ENCODE data around the gene HDAC10.

The HDAC10 gene

GRCh38 chr22:50227579-50228215 lies 23.4 kb downstream of the HDAC10 start:
- Histone ChIP-seq H3K4me1 (ENCODE audit: low read length) (no peaks in the 10 kb centered on the region), H3K27me3 (ENCODE audit: low read depth, low read length) (no peaks in the 10 kb centered on the region), H3K36me3 (replicated peaks; ENCODE audit: low read depth, low read length) (peaks cover 2% of the 10 kb centered on the region), H3K4me2 (ENCODE audit: low read length) (no peak overlapping the region), H3K9ac (ENCODE audit: low read length) (no peak overlapping the region), H3K4me3 (ENCODE audit: low read length) (no peak overlapping the region), H3K27ac (ENCODE audit: low read length) (no peak overlapping the region), H4K20me1 (ENCODE audit: insufficient read depth, low read length) (no peaks in the 10 kb centered on the region), H3K79me2 (ENCODE audit: low read length) (no peaks in the 10 kb centered on the region), H3K9me3 (ENCODE audit: insufficient read depth, low read length) (no peaks in the 10 kb centered on the region), H2AFZ (ENCODE audit: low read depth, low read length) (no peak overlapping the region)
- TF ChIP-seq, protein P1, sequence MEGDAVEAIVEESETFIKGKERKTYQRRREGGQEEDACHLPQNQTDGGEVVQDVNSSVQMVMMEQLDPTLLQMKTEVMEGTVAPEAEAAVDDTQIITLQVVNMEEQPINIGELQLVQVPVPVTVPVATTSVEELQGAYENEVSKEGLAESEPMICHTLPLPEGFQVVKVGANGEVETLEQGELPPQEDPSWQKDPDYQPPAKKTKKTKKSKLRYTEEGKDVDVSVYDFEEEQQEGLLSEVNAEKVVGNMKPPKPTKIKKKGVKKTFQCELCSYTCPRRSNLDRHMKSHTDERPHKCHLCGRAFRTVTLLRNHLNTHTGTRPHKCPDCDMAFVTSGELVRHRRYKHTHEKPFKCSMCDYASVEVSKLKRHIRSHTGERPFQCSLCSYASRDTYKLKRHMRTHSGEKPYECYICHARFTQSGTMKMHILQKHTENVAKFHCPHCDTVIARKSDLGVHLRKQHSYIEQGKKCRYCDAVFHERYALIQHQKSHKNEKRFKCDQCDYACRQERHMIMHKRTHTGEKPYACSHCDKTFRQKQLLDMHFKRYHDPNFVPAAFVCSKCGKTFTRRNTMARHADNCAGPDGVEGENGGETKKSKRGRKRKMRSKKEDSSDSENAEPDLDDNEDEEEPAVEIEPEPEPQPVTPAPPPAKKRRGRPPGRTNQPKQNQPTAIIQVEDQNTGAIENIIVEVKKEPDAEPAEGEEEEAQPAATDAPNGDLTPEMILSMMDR (IDR thresholded peaks at IDR 0.05; ENCODE audit: low read depth, low read length), result no peak
- TF ChIP-seq EZH2phosphoT487 (IDR thresholded peaks at IDR 0.05; ENCODE audit: low read depth), result no peak

DNA sequence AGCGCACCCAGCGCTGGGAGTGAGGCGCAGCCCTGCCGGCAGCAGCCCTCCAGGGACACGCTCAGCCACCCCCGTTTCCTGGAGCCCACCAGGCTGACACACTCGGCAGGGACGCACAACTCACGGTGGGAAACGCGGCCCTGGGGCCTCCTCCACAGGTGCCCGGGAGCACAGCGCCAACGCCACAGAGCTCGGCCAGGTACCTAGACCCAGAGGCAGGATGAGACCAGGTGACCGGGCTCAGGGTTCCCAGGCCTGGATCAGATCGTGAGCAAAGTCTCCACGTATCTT lies 24.2 kb downstream of the HDAC10 start:
- Histone ChIP-seq H3K4me2 (ENCODE audit: low read length) (no peak overlapping the region), H3K27me3 (ENCODE audit: low read depth, low read length) (no peaks in the 10 kb centered on the region), H4K20me1 (ENCODE audit: insufficient read depth, low read length) (no peaks in the 10 kb centered on the region), H3K79me2 (ENCODE audit: low read length) (no peaks in the 10 kb centered on the region), H3K4me3 (ENCODE audit: low read length) (no peak overlapping the region), H2AFZ (ENCODE audit: low read depth, low read length) (no peak overlapping the region), H3K9ac (ENCODE audit: low read length) (no peak overlapping the region), H3K9me3 (ENCODE audit: insufficient read depth, low read length) (no peaks in the 10 kb centered on the region), H3K27ac (ENCODE audit: low read length) (no peak overlapping the region), H3K4me1 (ENCODE audit: low read length) (no peaks in the 10 kb centered on the region), H3K36me3 (replicated peaks; ENCODE audit: low read depth, low read length) (peaks cover 2% of the 10 kb centered on the region)
- TF ChIP-seq EZH2phosphoT487 (IDR thresholded peaks at IDR 0.05; ENCODE audit: low read depth), result no peak
- TF ChIP-seq, protein P1 (IDR thresholded peaks at IDR 0.05; ENCODE audit: low read depth, low read length), result no peak

GRCh38 chr22:50226063-50226874 lies 24.8 kb downstream of the HDAC10 start:
- Histone ChIP-seq H3K9ac (ENCODE audit: low read length) (no peak overlapping the region), H2AFZ (ENCODE audit: low read depth, low read length) (no peak overlapping the region), H4K20me1 (ENCODE audit: insufficient read depth, low read length) (no peaks in the 10 kb centered on the region), H3K36me3 (replicated peaks; ENCODE audit: low read depth, low read length) (peaks cover 2% of the 10 kb centered on the region), H3K27me3 (ENCODE audit: low read depth, low read length) (no peaks in the 10 kb centered on the region), H3K4me3 (ENCODE audit: low read length) (no peak overlapping the region), H3K4me1 (ENCODE audit: low read length) (no peaks in the 10 kb centered on the region), H3K27ac (ENCODE audit: low read length) (no peak overlapping the region), H3K9me3 (ENCODE audit: insufficient read depth, low read length) (no peaks in the 10 kb centered on the region), H3K79me2 (ENCODE audit: low read length) (no peaks in the 10 kb centered on the region), H3K4me2 (ENCODE audit: low read length) (no peak overlapping the region)
- no peak for TF ChIP-seq EZH2phosphoT487 (IDR thresholded peaks at IDR 0.05; ENCODE audit: low read depth)
- TF ChIP-seq, protein P1 (IDR thresholded peaks at IDR 0.05; ENCODE audit: low read depth, low read length), result no peak

DNA sequence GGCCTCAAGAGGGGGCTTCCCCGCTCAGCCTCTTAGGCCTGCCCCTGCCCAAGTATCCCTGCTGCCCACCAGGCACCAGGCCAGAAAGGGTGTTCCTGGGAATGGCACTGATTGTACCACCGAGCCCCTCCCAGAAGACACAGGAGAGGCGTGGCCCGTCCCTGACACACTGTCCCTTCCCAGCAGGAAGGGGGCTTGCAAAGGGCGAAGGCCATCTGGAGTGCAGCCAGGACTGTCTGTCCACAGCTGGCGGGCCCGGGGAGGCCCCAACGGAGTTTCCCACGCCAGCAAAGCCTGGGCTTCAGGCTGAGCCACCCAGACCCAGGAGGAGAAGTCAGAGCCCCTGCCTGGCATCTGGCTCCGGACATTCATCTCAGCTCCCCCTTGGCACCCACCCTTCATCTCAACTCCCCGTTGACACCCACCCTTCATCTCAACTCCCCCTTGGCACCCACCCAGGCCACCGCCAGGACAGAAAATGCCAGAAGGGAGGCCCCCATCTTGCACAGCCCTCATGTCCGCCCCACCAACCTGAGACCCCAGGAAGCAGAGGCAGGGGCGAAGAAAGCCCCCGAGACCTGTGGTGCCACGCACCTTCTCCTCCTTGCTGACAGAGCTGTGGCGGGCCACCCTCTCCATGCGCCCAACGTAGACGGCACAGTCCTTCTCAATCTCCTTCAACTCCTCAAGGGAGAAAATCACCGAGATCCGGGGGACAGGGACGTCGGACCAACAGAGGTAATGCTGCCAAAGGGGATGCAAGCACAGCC lies 25.7 kb downstream of the HDAC10 start:
- Histone ChIP-seq H3K27ac (ENCODE audit: low read length) (no peak overlapping the region), H3K4me2 (ENCODE audit: low read length) (no peak overlapping the region), H3K27me3 (ENCODE audit: low read depth, low read length) (no peaks in the 10 kb centered on the region), H3K79me2 (ENCODE audit: low read length) (no peaks in the 10 kb centered on the region), H3K4me3 (ENCODE audit: low read length) (no peak overlapping the region), H3K9ac (ENCODE audit: low read length) (no peak overlapping the region), H3K36me3 (replicated peaks; ENCODE audit: low read depth, low read length) (peaks cover 2% of the 10 kb centered on the region), H4K20me1 (ENCODE audit: insufficient read depth, low read length) (no peaks in the 10 kb centered on the region), H3K9me3 (ENCODE audit: insufficient read depth, low read length) (no peaks in the 10 kb centered on the region), H3K4me1 (ENCODE audit: low read length) (no peaks in the 10 kb centered on the region), H2AFZ (ENCODE audit: low read depth, low read length) (no peak overlapping the region)
- TF ChIP-seq EZH2phosphoT487 (IDR thresholded peaks at IDR 0.05; ENCODE audit: low read depth), result no peak

Data from OCI-LY3 (cell line).